Measurements from ENCODE around the gene S100Z.
"Not testable (repeated sequence)": the region's sequence is repeated elsewhere in the genome, so short reads cannot be mapped to it uniquely, and the experiment has no call there.

S100Z gene

DNA sequence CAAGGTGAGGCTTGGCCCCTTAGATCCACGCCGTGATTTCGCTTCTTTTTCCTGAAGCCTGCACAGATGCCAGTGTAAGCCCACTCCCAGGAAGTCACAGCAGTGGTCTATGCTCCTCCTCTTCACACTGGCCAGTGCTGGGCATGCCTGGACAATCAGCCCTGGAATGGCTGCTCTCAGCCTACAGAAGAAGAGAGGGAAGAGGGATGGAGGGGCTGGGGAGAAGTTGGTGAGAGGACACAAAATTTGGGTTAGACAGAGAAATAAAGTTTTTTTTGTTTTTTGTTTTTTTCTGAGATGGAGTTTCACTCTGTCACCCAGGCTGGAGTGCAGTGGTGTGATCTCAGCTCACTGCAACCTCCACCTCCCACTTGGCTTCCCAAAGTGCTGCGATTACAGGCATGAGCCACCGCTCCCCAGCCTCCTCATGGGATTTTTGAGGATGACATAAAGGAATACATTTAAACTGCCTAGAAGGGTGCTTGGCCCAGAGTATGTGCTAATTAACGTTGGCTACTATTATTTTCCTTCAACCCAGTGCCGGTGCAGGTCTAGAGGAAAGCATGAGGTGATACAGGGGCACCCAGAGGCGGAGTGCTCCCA is 830 bp downstream of the S100Z start:
- peaks cover 42 to 85% (median 77%) of the 10 kb centered on the region in 4 experiments for H3K4me1 ChIP-seq (ENCODE audit: control extremely low read depth in 1 of 4, control insufficient read depth in 4 of 4, insufficient read depth in 4 of 4, low read length in 3 of 4)
- DNase-seq = no peak
- POLR2A ChIA-PET = interaction anchor here (1.4 kb wide), 1 partner anchor 31 kb away, joined by 7 read pairs; no protein-coding TSS in a partner anchor
- H3K4me3 ChIP-seq (ENCODE audit: control insufficient read depth in 1 of 7, extremely low read depth in 1 of 7, insufficient read depth in 4 of 7, low read depth in 2 of 7, low read length in 6 of 7) = peak overlapping the region in 6 of 7 experiments; percentile 20 to 81 (median 53)
- H3K27ac ChIP-seq (ENCODE audit: insufficient read depth in 1 of 2, low read depth in 1 of 2, low read length in 2 of 2, poor library complexity in 1 of 2, severe bottlenecking in 2 of 2) = peak overlapping the region; percentile 23 to 73
- no peaks in the 10 kb centered on the region for H3K9me3 ChIP-seq (ENCODE audit: control extremely low read depth in 1 of 5, control insufficient read depth in 4 of 5, insufficient read depth in 2 of 5, low read depth in 1 of 5, low read length in 4 of 5)
- WGBS (ENCODE audit: insufficient coverage) = 80% methylated on average over 8 of the region's 8 CpGs
- CTCF ChIA-PET = interaction anchor here (0.7 to 2.2 kb wide), 3 partner anchors 9 to 16 kb away, joined by 3 to 12 read pairs (median 5); no protein-coding TSS in a partner anchor
- no peaks in the 10 kb centered on the region for H3K27me3 ChIP-seq (replicated peaks in 2 of 5; ENCODE audit: control insufficient read depth in 4 of 5, insufficient read depth in 5 of 5, low read length in 4 of 5)
- H3K36me3 ChIP-seq (ENCODE audit: control insufficient read depth in 4 of 4, insufficient read depth in 4 of 4, low read length in 3 of 4) = peaks cover 0 to 9% (median 0%) of the 10 kb centered on the region in 4 experiments

DNA sequence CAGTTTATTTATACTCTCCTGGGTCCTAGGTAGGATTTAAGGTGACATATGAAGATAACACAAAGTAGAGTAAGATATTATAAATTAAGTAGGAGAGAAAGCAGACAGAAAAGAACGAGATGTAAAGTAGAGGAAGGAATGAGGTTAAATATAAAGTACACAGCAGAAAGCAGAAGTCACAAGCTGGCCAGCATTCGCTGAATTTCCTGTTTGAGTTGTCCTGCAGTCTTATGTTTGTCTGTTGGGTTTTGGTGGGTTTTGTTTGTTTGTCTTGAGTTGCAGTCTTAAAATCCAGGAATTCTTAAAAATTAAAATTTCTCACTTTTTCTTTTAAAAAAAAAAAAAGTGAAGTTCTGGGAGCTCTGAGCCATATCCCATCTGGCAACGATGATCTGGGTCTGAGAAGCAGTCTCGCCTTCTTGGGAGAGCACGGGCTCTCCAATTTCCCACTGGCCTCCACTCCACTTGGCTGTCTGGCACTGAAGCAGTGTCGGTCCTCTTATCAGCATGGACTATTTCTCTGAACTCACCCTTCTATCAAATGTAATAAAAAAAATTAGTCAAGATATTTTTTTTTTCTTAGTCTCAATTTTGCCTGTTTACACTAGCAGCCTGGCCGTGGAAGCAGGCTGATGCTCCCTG is 2.0 kb downstream of the S100Z start:
- H3K27me3 ChIP-seq (replicated peaks in 2 of 5; ENCODE audit: control insufficient read depth in 4 of 5, insufficient read depth in 5 of 5, low read length in 4 of 5) = no peaks in the 10 kb centered on the region
- H3K27ac ChIP-seq (ENCODE audit: insufficient read depth in 1 of 2, low read depth in 1 of 2, low read length in 2 of 2, poor library complexity in 1 of 2, severe bottlenecking in 2 of 2) = peak overlapping the region; percentile 23 to 73
- ChIA-PET CTCF (interaction anchor here (1.1 to 1.4 kb wide), 4 partner anchors 10 to 113 kb away, joined by 4 to 5 read pairs (median 4); no protein-coding TSS in a partner anchor), POLR2A (interaction anchor here (0.6 to 1.4 kb wide), 3 partner anchors 10 to 83 kb away, joined by 3 to 7 read pairs (median 4); no protein-coding TSS in a partner anchor)
- peaks cover 0 to 9% (median 0%) of the 10 kb centered on the region in 4 experiments for H3K36me3 ChIP-seq (ENCODE audit: control insufficient read depth in 4 of 4, insufficient read depth in 4 of 4, low read length in 3 of 4)
- peak overlapping the region in 6 of 7 experiments; percentile 16 to 81 (median 52) for H3K4me3 ChIP-seq (ENCODE audit: control insufficient read depth in 1 of 7, extremely low read depth in 1 of 7, insufficient read depth in 4 of 7, low read depth in 2 of 7, low read length in 6 of 7)
- DNase-seq = peak; percentile 40 to 86 (median 79)
- H3K9me3 ChIP-seq (ENCODE audit: control extremely low read depth in 1 of 5, control insufficient read depth in 4 of 5, insufficient read depth in 2 of 5, low read depth in 1 of 5, low read length in 4 of 5) = no peaks in the 10 kb centered on the region
- peaks cover 48 to 96% (median 89%) of the 10 kb centered on the region in 4 experiments for H3K4me1 ChIP-seq (ENCODE audit: control extremely low read depth in 1 of 4, control insufficient read depth in 4 of 4, insufficient read depth in 4 of 4, low read length in 3 of 4)
- 24% methylated on average over 4 of the region's 7 CpGs for WGBS (ENCODE audit: insufficient coverage)

DNA sequence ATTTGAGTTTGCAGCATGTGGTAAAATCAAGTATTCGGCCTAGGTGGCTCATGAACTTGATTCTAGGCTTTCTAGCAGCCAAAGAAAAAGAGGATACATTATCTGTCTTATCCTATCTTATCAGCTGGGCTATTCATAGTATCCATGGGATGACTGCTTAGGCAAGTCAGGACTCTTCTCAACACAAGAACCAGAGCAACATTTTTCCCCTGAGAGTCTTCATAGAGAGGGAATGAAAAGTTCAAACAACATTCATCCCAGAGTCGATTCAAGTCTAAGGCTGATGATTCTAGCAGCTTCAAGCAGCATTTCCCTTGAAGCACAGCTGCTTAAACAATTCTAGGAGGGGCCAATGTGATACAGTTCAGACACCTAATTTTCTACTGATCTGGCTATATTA is 3.0 kb downstream of the S100Z start:
- CTCF ChIA-PET = interaction anchor here (0.8 to 1.3 kb wide), 3 partner anchors 30 to 114 kb away, joined by 3 to 4 read pairs (median 4); no protein-coding TSS in a partner anchor
- POLR2A ChIA-PET = interaction anchor here (1.0 kb wide), 1 partner anchor 100 kb away, joined by 3 read pairs; the partner anchor contains the start of gene CRHBP
- H3K4me1 ChIP-seq (ENCODE audit: control extremely low read depth in 1 of 4, control insufficient read depth in 4 of 4, insufficient read depth in 4 of 4, low read length in 3 of 4) = peaks cover 42 to 96% (median 94%) of the 10 kb centered on the region in 4 experiments
- H3K36me3 ChIP-seq (ENCODE audit: control insufficient read depth in 4 of 4, insufficient read depth in 4 of 4, low read length in 3 of 4) = peaks cover 0 to 9% (median 0%) of the 10 kb centered on the region in 4 experiments
- H3K4me3 ChIP-seq (ENCODE audit: control insufficient read depth in 1 of 7, extremely low read depth in 1 of 7, insufficient read depth in 4 of 7, low read depth in 2 of 7, low read length in 6 of 7) = peak overlapping the region in 1 of 7 experiments; percentile 81
- no peaks in the 10 kb centered on the region for H3K9me3 ChIP-seq (ENCODE audit: control extremely low read depth in 1 of 5, control insufficient read depth in 4 of 5, insufficient read depth in 2 of 5, low read depth in 1 of 5, low read length in 4 of 5)
- DNase-seq = no peak
- peak overlapping the region in 1 of 2 experiments; percentile 73 for H3K27ac ChIP-seq (ENCODE audit: insufficient read depth in 1 of 2, low read depth in 1 of 2, low read length in 2 of 2, poor library complexity in 1 of 2, severe bottlenecking in 2 of 2)
- no peaks in the 10 kb centered on the region for H3K27me3 ChIP-seq (replicated peaks in 2 of 5; ENCODE audit: control insufficient read depth in 4 of 5, insufficient read depth in 5 of 5, low read length in 4 of 5)
- 86% methylated on average over 2 of the region's 2 CpGs for WGBS (ENCODE audit: insufficient coverage)

DNA sequence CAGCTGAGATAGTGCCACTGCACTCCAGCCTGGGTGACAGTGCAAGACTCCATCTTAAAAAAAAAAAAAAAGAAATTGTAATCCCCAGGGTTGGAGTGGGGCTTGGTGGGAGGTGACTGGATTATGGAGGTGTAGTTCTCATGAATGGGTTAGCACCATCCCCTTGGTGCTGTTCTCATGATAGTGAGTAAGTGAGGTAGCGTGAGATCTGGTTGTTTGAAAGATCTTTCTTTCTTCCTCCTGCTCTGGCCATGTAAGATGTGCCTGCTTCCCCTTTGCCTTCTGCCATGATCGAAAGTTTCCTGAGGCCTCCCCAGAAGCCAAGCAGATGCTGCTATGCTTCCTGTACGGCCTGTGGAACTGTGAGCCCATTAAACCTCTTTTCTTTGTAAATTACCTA is 3.9 kb downstream of the S100Z start:
- Histone ChIP-seq H3K27ac (ENCODE audit: insufficient read depth in 1 of 2, low read depth in 1 of 2, low read length in 2 of 2, poor library complexity in 1 of 2, severe bottlenecking in 2 of 2) (peak overlapping the region; percentile 28 to 84), H3K4me1 (ENCODE audit: control extremely low read depth in 1 of 4, control insufficient read depth in 4 of 4, insufficient read depth in 4 of 4, low read length in 3 of 4) (peaks cover 42 to 97% (median 96%) of the 10 kb centered on the region in 4 experiments)
- not testable (repeated sequence) for H3K27me3 ChIP-seq (replicated peaks in 2 of 5; ENCODE audit: control insufficient read depth in 4 of 5, insufficient read depth in 5 of 5, low read length in 4 of 5)

DNA sequence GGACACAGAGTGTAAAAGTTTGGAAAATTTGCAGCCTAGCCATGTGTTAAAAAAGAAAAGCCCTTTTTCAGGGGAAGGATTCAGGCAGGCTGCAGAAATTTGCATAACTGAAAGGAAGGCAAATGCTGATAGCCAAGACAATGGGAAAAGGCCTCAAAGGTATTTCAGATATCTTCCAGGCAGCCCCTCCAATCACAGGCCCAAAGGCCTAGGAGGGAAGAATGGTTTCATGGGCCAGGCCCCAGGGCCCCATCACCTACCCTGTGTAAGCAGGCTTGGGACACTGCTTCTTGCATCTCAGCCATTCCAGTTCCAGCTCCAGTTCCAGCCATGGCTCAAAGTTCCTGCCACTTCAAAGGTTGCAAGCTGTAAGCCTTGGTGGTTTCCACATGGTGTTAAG is 4.8 kb downstream of the S100Z start:
- peak overlapping the region in 2 of 7 experiments; percentile 2 to 42 for H3K4me3 ChIP-seq (ENCODE audit: control insufficient read depth in 1 of 7, extremely low read depth in 1 of 7, insufficient read depth in 4 of 7, low read depth in 2 of 7, low read length in 6 of 7)
- ChIA-PET CTCF (interaction anchor here (0.9 to 1.6 kb wide), 6 partner anchors 10 to 161 kb away, joined by 3 to 5 read pairs (median 4); partner anchors contain the start of gene F2RL1), POLR2A (no interaction called here)
- peak overlapping the region; percentile 28 to 84 for H3K27ac ChIP-seq (ENCODE audit: insufficient read depth in 1 of 2, low read depth in 1 of 2, low read length in 2 of 2, poor library complexity in 1 of 2, severe bottlenecking in 2 of 2)
- peaks cover 39 to 97% (median 91%) of the 10 kb centered on the region in 4 experiments for H3K4me1 ChIP-seq (ENCODE audit: control extremely low read depth in 1 of 4, control insufficient read depth in 4 of 4, insufficient read depth in 4 of 4, low read length in 3 of 4)
- H3K36me3 ChIP-seq (ENCODE audit: control insufficient read depth in 4 of 4, insufficient read depth in 4 of 4, low read length in 3 of 4) = peaks cover 0 to 14% (median 0%) of the 10 kb centered on the region in 4 experiments
- H3K9me3 ChIP-seq (ENCODE audit: control extremely low read depth in 1 of 5, control insufficient read depth in 4 of 5, insufficient read depth in 2 of 5, low read depth in 1 of 5, low read length in 4 of 5) = no peaks in the 10 kb centered on the region
- no peak for DNase-seq
- no peaks in the 10 kb centered on the region for H3K27me3 ChIP-seq (replicated peaks in 2 of 5; ENCODE audit: control insufficient read depth in 4 of 5, insufficient read depth in 5 of 5, low read length in 4 of 5)

More for the DNA sequence above, 3.9 kb downstream of the S100Z start:
- CTCF ChIA-PET = interaction anchor here (1.4 to 1.6 kb wide), 2 partner anchors 11 to 12 kb away, joined by 3 to 4 read pairs; no protein-coding TSS in a partner anchor
- H3K9me3 ChIP-seq (ENCODE audit: control extremely low read depth in 1 of 5, control insufficient read depth in 4 of 5, insufficient read depth in 2 of 5, low read depth in 1 of 5, low read length in 4 of 5); DNase-seq; POLR2A ChIA-PET; H3K4me3 ChIP-seq (ENCODE audit: control insufficient read depth in 1 of 7, extremely low read depth in 1 of 7, insufficient read depth in 4 of 7, low read depth in 2 of 7, low read length in 6 of 7): not testable (repeated sequence)
- peaks cover 0 to 13% (median 0%) of the 10 kb centered on the region in 4 experiments for H3K36me3 ChIP-seq (ENCODE audit: control insufficient read depth in 4 of 4, insufficient read depth in 4 of 4, low read length in 3 of 4)
- no CpG with 5 or more reads among the region's 3 CpGs for WGBS (ENCODE audit: insufficient coverage)

DNA sequence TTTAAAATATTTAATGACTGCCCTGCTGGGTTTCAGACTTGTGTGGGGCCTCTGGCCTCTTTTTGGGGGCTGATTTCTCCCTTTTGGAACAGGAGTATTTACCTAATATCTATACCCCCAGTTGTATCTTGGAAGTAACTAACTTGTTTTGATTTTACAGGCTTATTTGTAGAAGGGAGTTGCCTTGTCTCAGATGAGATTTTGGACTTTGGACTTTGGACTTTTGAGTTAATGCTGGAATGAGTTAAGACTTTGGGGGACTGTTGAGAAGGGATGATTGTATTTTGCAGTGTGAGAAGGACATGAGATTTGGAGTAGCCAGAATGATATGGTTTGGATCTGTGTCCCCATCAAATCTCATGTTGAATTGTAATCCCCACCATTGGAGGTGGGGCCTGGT is 5.7 kb downstream of the S100Z start:
- POLR2A ChIA-PET = interaction anchor here (0.6 kb wide), 1 partner anchor 163 kb away, joined by 3 read pairs; no protein-coding TSS in a partner anchor
- Histone ChIP-seq H3K4me3 (ENCODE audit: control insufficient read depth in 1 of 7, extremely low read depth in 1 of 7, insufficient read depth in 4 of 7, low read depth in 2 of 7, low read length in 6 of 7) (peak overlapping the region in 2 of 7 experiments; percentile 39 to 45), H3K27ac (ENCODE audit: insufficient read depth in 1 of 2, low read depth in 1 of 2, low read length in 2 of 2, poor library complexity in 1 of 2, severe bottlenecking in 2 of 2) (peak overlapping the region; percentile 19 to 84), H3K4me1 (ENCODE audit: control extremely low read depth in 1 of 4, control insufficient read depth in 4 of 4, insufficient read depth in 4 of 4, low read length in 3 of 4) (peaks cover 37 to 95% (median 84%) of the 10 kb centered on the region in 4 experiments), H3K36me3 (ENCODE audit: control insufficient read depth in 4 of 4, insufficient read depth in 4 of 4, low read length in 3 of 4) (peaks cover 0 to 21% (median 0%) of the 10 kb centered on the region in 4 experiments)
- not testable (repeated sequence) for H3K27me3 ChIP-seq (replicated peaks in 2 of 5; ENCODE audit: control insufficient read depth in 4 of 5, insufficient read depth in 5 of 5, low read length in 4 of 5); H3K9me3 ChIP-seq (ENCODE audit: control extremely low read depth in 1 of 5, control insufficient read depth in 4 of 5, insufficient read depth in 2 of 5, low read depth in 1 of 5, low read length in 4 of 5); DNase-seq
- CTCF ChIA-PET = interaction anchor here (0.9 to 1.7 kb wide), 10 partner anchors 10 to 222 kb away, joined by 3 to 5 read pairs (median 4); partner anchors contain the start of genes AGGF1 and F2RL1
